MCF 10A (cell line): ENCODE data around the gene CASP10. TPM values are rescaled to one million over a fixed set of nuclear protein-coding genes. Genes with fewer than 3 reads are reported as not detected.

Experiments used
- BruUV-seq: library from RNA; stranded (reverse); fragments of 400-500 nt; replicated peaks from 2 replicates; lab custom pipeline; 2021; lab: Mats Ljungman, UMichigan
- CTCF ChIA-PET: fragments of 300-600 bp; sonication (Branson Sonifier 250); formaldehyde crosslinking; extraction: SDS; loops from one replicate; lab custom pipeline; 2021; ENCODE audit warnings: antibody characterized with exemption, inconsistent platforms; lab: Yijun Ruan, JAX
- POLR2A ChIA-PET: fragments of 300-600, 350-650 bp; sonication (Branson Sonifier 250); formaldehyde crosslinking; extraction: SDS; loops from one replicate; lab custom pipeline; 2020; ENCODE audit warnings: antibody characterized with exemption, inconsistent platforms; lab: Yijun Ruan, JAX
- DNase-seq: peaks from one replicate; pipeline ENCODE4 v3.0.0-alpha.2; 2018; ENCODE audit not compliant: unreplicated experiment
- H3K27ac Mint-ChIP-seq: one replicate; pipeline ENCODE4 v1.8.0; 2022; ENCODE audit warnings: mild to moderate bottlenecking, low read depth, mixed read lengths; ENCODE audit not compliant: unreplicated experiment
- H3K27me3 Mint-ChIP-seq: one replicate; pipeline ENCODE4 v1.8.0; 2022; ENCODE audit warnings: mixed read lengths; ENCODE audit not compliant: insufficient read depth, unreplicated experiment
- H3K36me3 Mint-ChIP-seq: one replicate; pipeline ENCODE4 v1.8.0; 2022; ENCODE audit warnings: mild to moderate bottlenecking, moderate library complexity, mixed read lengths; ENCODE audit not compliant: insufficient read depth, unreplicated experiment
- H3K4me1 Mint-ChIP-seq: one replicate; pipeline ENCODE4 v1.8.0; 2022; ENCODE audit warnings: mixed read lengths; ENCODE audit not compliant: insufficient read depth, unreplicated experiment
- H3K4me3 Mint-ChIP-seq: one replicate; pipeline ENCODE4 v1.8.0; 2022; ENCODE audit warnings: mild to moderate bottlenecking, moderate library complexity, mixed read lengths; ENCODE audit not compliant: unreplicated experiment
- H3K9me3 Mint-ChIP-seq: one replicate; pipeline ENCODE4 v1.8.0; 2022; ENCODE audit warnings: mixed read lengths; ENCODE audit not compliant: unreplicated experiment
- CTCF ChIP-seq: fragments of 200-600 bp; IDR thresholded peaks from one replicate; pipeline ENCODE4 v1.8.0; 2022; ENCODE audit warnings: antibody characterized with exemption, mild to moderate bottlenecking; ENCODE audit not compliant: unreplicated experiment
- intact Hi-C: fragments of 100-400 bp; cut with micrococcal nuclease; formaldehyde crosslinking; loops from 2 replicates; pipeline ENCODE4 v1.14.1; 2022
- total RNA-seq: library from RNA; stranded (reverse); gene quantifications from 2 replicates; pipeline ENCODE4 v1.2.3, GENCODE V29; 2022

The CASP10 gene
- total RNA-seq, 1 experiment from 2014 or later: 0.19 TPM

- no TSS peak for BruUV-seq
- H3K4me3 Mint-ChIP-seq: peak overlapping the region; percentile 46
- H3K9me3 Mint-ChIP-seq: peaks cover 7% of the 10 kb centered on the region
- TF ChIP-seq CTCF: no peak
- DNase-seq: no peak
- H3K4me1 Mint-ChIP-seq: peaks cover 45% of the 10 kb centered on the region
- intact Hi-C loops: loop anchor here (1.0 to 2.0 kb wide), 2 partner anchors 32 to 78 kb away; partner anchors contain the start of gene NDUFB3
- peaks cover 78% of the 10 kb centered on the region for H3K36me3 Mint-ChIP-seq
- ChIA-PET POLR2A (interaction anchor here (1.0 to 12.7 kb wide), 12 partner anchors 9 to 286 kb away, joined by 3 to 198 read pairs (median 4); partner anchors contain the start of genes CFLAR, CLK1, NDUFB3 and ORC2), CTCF (interaction anchor here (1.2 to 2.6 kb wide), 3 partner anchors 32 to 82 kb away, joined by 5 to 13 read pairs (median 10); no protein-coding TSS in a partner anchor)
- H3K27ac Mint-ChIP-seq: peak overlapping the region; percentile 97
- H3K27me3 Mint-ChIP-seq: no peaks in the 10 kb centered on the region
Observed at GRCh38 chr2:201150454-201151020, 32.4 kb upstream of the CASP10 start.

GRCh38 chr2:201151127-201151981, 31.6 kb upstream of the CASP10 start:
- intact Hi-C loops: loop anchor here (1.0 to 2.0 kb wide), 2 partner anchors 33 to 79 kb away; partner anchors contain the start of gene NDUFB3
- no peaks in the 10 kb centered on the region for H3K27me3 Mint-ChIP-seq
- TSS peak; percentile 69 for BruUV-seq
- H3K4me1 Mint-ChIP-seq: peaks cover 45% of the 10 kb centered on the region
- H3K4me3 Mint-ChIP-seq: peak overlapping the region; percentile 46
- peaks cover 78% of the 10 kb centered on the region for H3K36me3 Mint-ChIP-seq
- POLR2A ChIA-PET: interaction anchor here (0.6 to 12.7 kb wide), 13 partner anchors 9 to 720 kb away, joined by 3 to 198 read pairs (median 3); partner anchors contain the start of genes CFLAR, CLK1, KCTD18 and NDUFB3
- peaks cover 7% of the 10 kb centered on the region for H3K9me3 Mint-ChIP-seq
- CTCF ChIA-PET: interaction anchor here (1.2 to 2.6 kb wide), 3 partner anchors 33 to 81 kb away, joined by 5 to 13 read pairs (median 10); no protein-coding TSS in a partner anchor
- H3K27ac Mint-ChIP-seq: peak overlapping the region; percentile 97
- DNase-seq: peak; percentile 72
- TF ChIP-seq CTCF: no peak

- Mint-ChIP-seq H3K4me1 (peaks cover 45% of the 10 kb centered on the region), H3K27ac (peak overlapping the region; percentile 97), H3K4me3 (no peak overlapping the region), H3K27me3 (no peaks in the 10 kb centered on the region), H3K9me3 (peaks cover 7% of the 10 kb centered on the region), H3K36me3 (peaks cover 78% of the 10 kb centered on the region)
- TF ChIP-seq CTCF: no peak
- BruUV-seq: no TSS peak
- intact Hi-C loops: no loop called here
- DNase-seq: no peak
- ChIA-PET CTCF (interaction anchor here (0.8 to 3.8 kb wide), 3 partner anchors 35 to 82 kb away, joined by 8 to 35 read pairs (median 10); no protein-coding TSS in a partner anchor), POLR2A (interaction anchor here (12.7 kb wide), 1 partner anchor 36 kb away, joined by 198 read pairs; the partner anchor contains the start of gene CFLAR)
Observed at GRCh38 chr2:201152517-201152916, 30.4 kb upstream of the CASP10 start.
